ENCODE measurements around the gene SEMA5A.

- TF ChIP-seq ZNF221 (tag by site-specific recombination; IDR thresholded peaks at IDR 0.05; ENCODE audit: borderline replicate concordance) = no peak
- no peak for TF ChIP-seq KLF10 (tag by site-specific recombination; IDR thresholded peaks at IDR 0.05)
- no peak for TF ChIP-seq CTCF (tag by site-specific recombination; IDR thresholded peaks at IDR 0.05)
- TF ChIP-seq ZNF362 (tag by site-specific recombination; IDR thresholded peaks at IDR 0.05) = no peak
- TF ChIP-seq HOXA7 (CRISPR knock-in tag; IDR thresholded peaks at IDR 0.05; ENCODE audit: borderline replicate concordance) = no peak
- TF ChIP-seq ZNF692 (tag by site-specific recombination; IDR thresholded peaks at IDR 0.05) = no peak
- TF ChIP-seq ZNF274 (IDR thresholded peaks at IDR 0.05; ENCODE audit: low read length) = no peak
- TF ChIP-seq ZNF274 (tag by site-specific recombination; IDR thresholded peaks at IDR 0.05; ENCODE audit: borderline replicate concordance) = no peak
- no peak for TF ChIP-seq ZNF416 (tag by site-specific recombination; IDR thresholded peaks at IDR 0.05)
- TF ChIP-seq ZSCAN23 (tag by site-specific recombination; IDR thresholded peaks at IDR 0.05) = no peak
- TF ChIP-seq ZNF660 (tag by site-specific recombination; IDR thresholded peaks at IDR 0.05) = no peak
These were observed 229.1 kb downstream of the SEMA5A start for GRCh38 chr5:9316733-9317132.
